Thymus (tissue), 2 donors: ENCODE results near the gene NOP58. TPM values are rescaled to one million over a fixed set of nuclear protein-coding genes. Genes with fewer than 3 reads are reported as not detected.

Experiments
- polyA plus RNA-seq: library from polyadenylated mRNA; stranded (reverse); fragments of 200-250 nt; gene quantifications from one replicate; pipeline ENCODE4 v1.2.3, GENCODE V29; 2013
- total RNA-seq: library from RNA; stranded (reverse); fragments of 120-200 nt; gene quantifications from one replicate; pipeline ENCODE4 v1.2.4, GENCODE V29; 2013
- donor health status: healthy.

The NOP58 gene
- total and polyA plus RNA-seq, 2 donors = 94.9 to 114 TPM

Other genes starting within 250 kb of the NOP58 start
- 2.0 TPM for gene FZD7, start 231.9 kb upstream of the NOP58 start, total RNA-seq
- gene FZD7, start 231.9 kb upstream of the NOP58 start, polyA plus RNA-seq = 3.9 TPM
- gene KIAA2012, start 192.5 kb upstream of the NOP58 start, total RNA-seq = 0.19 TPM
- 0.05 TPM for gene KIAA2012, start 192.5 kb upstream of the NOP58 start, polyA plus RNA-seq
- gene SUMO1, start 27.2 kb upstream of the NOP58 start, total RNA-seq = 144 TPM
- 177 TPM for gene SUMO1, start 27.2 kb upstream of the NOP58 start, polyA plus RNA-seq
- 7.5 TPM for gene BMPR2, start 110.6 kb downstream of the NOP58 start, total RNA-seq
- gene BMPR2, start 110.6 kb downstream of the NOP58 start, polyA plus RNA-seq = 11.0 TPM